Measurements from ENCODE around the gene COL5A1.

COL5A1 gene

GRCh38 chr9:134800791-134801339 lies 159.3 kb downstream of the COL5A1 start:
- no peak for FAIRE-seq
- no peak for DNase-seq (ENCODE audit: insufficient read length, low spot score)
- TF ChIP-seq POLR2A (IDR thresholded peaks at IDR 0.05; ENCODE audit: low read depth, low read length), result no peak

GRCh38 chr9:134802216-134802795 lies 160.7 kb downstream of the COL5A1 start:
- FAIRE-seq, result no peak
- no peak for TF ChIP-seq POLR2A (IDR thresholded peaks at IDR 0.05; ENCODE audit: low read depth, low read length)
- no peak for DNase-seq (ENCODE audit: insufficient read length, low spot score)

GRCh38 chr9:134804871-134805270 lies 163.3 kb downstream of the COL5A1 start:
- FAIRE-seq, result no peak
- no peak for TF ChIP-seq POLR2A (IDR thresholded peaks at IDR 0.05; ENCODE audit: low read depth, low read length)
- no peak for DNase-seq (ENCODE audit: insufficient read length, low spot score)

- no peak for DNase-seq (ENCODE audit: insufficient read length, low spot score)
- no peak for FAIRE-seq
- TF ChIP-seq POLR2A (IDR thresholded peaks at IDR 0.05; ENCODE audit: low read depth, low read length), result no peak
Observed at GRCh38 chr9:134807716-134808446, 166.3 kb downstream of the COL5A1 start.

- no peak for DNase-seq (ENCODE audit: insufficient read length, low spot score)
- TF ChIP-seq POLR2A (IDR thresholded peaks at IDR 0.05; ENCODE audit: low read depth, low read length), result no peak
- FAIRE-seq, result no peak
Observed at GRCh38 chr9:134808447-134808792, 166.8 kb downstream of the COL5A1 start.

- FAIRE-seq (no peak), DNase-seq (ENCODE audit: insufficient read length, low spot score) (no peak)
- TF ChIP-seq POLR2A (IDR thresholded peaks at IDR 0.05; ENCODE audit: low read depth, low read length), result no peak
Observed at GRCh38 chr9:134809292-134809691, 167.7 kb downstream of the COL5A1 start.

- DNase-seq (ENCODE audit: insufficient read length, low spot score), result no peak
- FAIRE-seq, result no peak
- TF ChIP-seq POLR2A (IDR thresholded peaks at IDR 0.05; ENCODE audit: low read depth, low read length), result no peak
Observed at GRCh38 chr9:134809826-134810225, 168.2 kb downstream of the COL5A1 start.

GRCh38 chr9:134811079-134811672 lies 169.6 kb downstream of the COL5A1 start:
- no peak for TF ChIP-seq POLR2A (IDR thresholded peaks at IDR 0.05; ENCODE audit: low read depth, low read length)
- FAIRE-seq, result no peak
- no peak for DNase-seq (ENCODE audit: insufficient read length, low spot score)

GRCh38 chr9:134811673-134812342 lies 170.2 kb downstream of the COL5A1 start:
- DNase-seq (ENCODE audit: insufficient read length, low spot score), result no peak
- no peak for TF ChIP-seq POLR2A (IDR thresholded peaks at IDR 0.05; ENCODE audit: low read depth, low read length)
- no peak for FAIRE-seq

- DNase-seq (ENCODE audit: insufficient read length, low spot score), result no peak
- FAIRE-seq, result no peak
- no peak for TF ChIP-seq POLR2A (IDR thresholded peaks at IDR 0.05; ENCODE audit: low read depth, low read length)
Observed at GRCh38 chr9:134812343-134812673, 170.7 kb downstream of the COL5A1 start.

GRCh38 chr9:134813841-134814240 lies 172.2 kb downstream of the COL5A1 start:
- DNase-seq (ENCODE audit: insufficient read length, low spot score), result no peak
- FAIRE-seq, result no peak
- no peak for TF ChIP-seq POLR2A (IDR thresholded peaks at IDR 0.05; ENCODE audit: low read depth, low read length)

GRCh38 chr9:134814598-134815215 lies 173.1 kb downstream of the COL5A1 start:
- FAIRE-seq (no peak), DNase-seq (ENCODE audit: insufficient read length, low spot score) (peak; percentile 82)
- no peak for TF ChIP-seq POLR2A (IDR thresholded peaks at IDR 0.05; ENCODE audit: low read depth, low read length)

GRCh38 chr9:134815435-134816214 lies 174.0 kb downstream of the COL5A1 start:
- FAIRE-seq (no peak), DNase-seq (ENCODE audit: insufficient read length, low spot score) (no peak)

More at GRCh38 chr9:134815435-134816214, 174.0 kb downstream of the COL5A1 start:
- TF ChIP-seq POLR2A (IDR thresholded peaks at IDR 0.05; ENCODE audit: low read depth, low read length), result no peak

Data from H54 (cell line).